ENCODE data around the gene GPR62. TPM values are rescaled to one million over a fixed set of nuclear protein-coding genes. Genes with fewer than 3 reads are reported as not detected.

GPR62 gene
- polyA plus RNA-seq, 1 donor, result 0.18 TPM

DNA sequence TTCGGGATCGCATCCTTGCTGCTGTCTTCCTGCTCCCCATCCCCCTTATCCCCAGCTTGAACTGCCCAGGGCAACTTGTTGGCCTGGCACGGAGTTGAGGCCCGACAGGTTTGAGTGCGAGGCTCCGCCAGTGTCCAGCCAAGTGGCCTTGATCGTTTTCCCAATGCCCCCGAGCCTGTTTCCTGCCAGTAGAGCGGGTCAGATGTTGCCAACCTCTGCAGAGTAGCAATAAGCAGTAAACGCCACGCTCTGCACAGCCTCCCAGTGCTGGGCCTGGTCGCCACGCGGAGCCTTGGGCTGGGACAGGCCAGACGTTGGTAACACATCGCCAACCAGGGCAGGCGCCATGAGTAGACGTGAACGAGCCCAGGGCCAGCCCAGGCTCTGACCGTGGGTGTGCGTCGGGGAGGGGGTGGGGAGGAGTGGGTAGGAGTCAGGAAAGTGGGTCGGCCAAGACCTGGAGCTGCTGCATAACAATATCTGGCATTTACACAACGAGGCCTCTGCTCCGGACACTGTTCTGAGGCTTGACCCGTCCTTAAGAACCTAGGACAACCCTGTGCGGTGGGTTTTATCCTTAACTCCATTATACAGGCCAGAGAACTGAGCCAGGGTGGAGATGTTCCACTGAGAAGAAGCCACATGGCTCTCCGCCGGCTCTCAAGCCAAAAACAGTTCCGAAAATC, 19.2 kb downstream of the GPR62 start:
- H3K9me3 ChIP-seq (ENCODE audit: control insufficient read depth, low read depth, low read length), result no peaks in the 10 kb centered on the region
- H3K4me1 ChIP-seq (ENCODE audit: control insufficient read depth, insufficient read depth, low read length), result peaks cover 14% of the 10 kb centered on the region
- peak overlapping the region; percentile 93 for H3K4me3 ChIP-seq (ENCODE audit: low read length)
- H3K36me3 ChIP-seq (ENCODE audit: control insufficient read depth, insufficient read depth, low read length), result peaks cover 3% of the 10 kb centered on the region
- no peaks in the 10 kb centered on the region for H3K27me3 ChIP-seq (ENCODE audit: control insufficient read depth, insufficient read depth, low read length)
- H3K27ac ChIP-seq (ENCODE audit: low read length), result peak overlapping the region; percentile 96
- no peak for DNase-seq
- WGBS (ENCODE audit: insufficient coverage, low lambda C conversion rate), result no CpG with 5 or more reads among the region's 30 CpGs

DNA sequence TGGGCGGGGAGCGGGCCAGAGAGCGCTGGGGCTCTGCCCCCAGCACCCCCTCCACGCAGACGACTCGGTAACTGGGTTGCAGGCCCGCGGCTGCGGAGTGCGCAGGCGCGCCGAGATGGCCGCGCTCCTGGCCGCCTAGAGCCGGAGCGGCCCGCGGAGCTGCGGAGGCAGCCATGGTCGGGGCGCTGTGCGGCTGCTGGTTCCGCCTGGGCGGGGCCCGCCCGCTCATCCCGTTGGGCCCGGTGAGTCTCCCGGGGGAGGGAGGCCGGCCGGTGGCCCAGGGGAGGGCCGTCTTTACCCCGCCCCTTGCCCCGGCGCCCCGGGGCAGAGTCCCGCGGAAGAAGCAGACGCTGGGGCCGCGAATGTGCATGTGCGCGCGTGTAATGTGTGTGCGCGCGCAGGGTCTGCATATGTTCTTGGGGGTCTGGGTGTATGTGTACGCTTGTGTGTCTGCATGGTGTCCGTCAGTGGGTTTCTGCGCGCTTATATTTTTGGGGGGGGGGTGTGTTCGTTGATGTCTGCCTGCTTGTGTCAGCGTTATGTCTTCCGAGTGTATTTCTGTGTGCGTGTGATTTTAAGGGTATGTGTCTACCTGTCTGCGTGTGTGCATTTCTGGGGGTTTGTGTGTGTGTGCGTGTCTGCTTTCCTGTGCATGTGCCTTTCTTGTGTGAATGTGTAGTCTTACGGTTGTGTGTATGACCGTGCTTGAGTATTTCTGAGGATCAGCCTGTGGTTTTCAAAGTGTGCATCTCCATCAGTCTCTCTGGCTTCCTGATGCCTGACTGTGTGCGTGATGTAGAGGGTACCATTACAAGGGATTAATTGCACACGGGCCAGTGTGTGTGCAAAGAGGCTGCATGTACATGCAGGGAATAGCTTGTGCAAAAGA, 20.0 kb downstream of the GPR62 start, which contains the start of gene ABHD14A:
TSS of gene ABHD14A (plus strand) at position 102 of the 889 bp plus-strand sequence. CDS start at position 174, 72 bp downstream.
- Histone ChIP-seq H3K4me3 (ENCODE audit: low read length) (peak within 1 kb of the TSS; percentile 93), H3K36me3 (ENCODE audit: control insufficient read depth, insufficient read depth, low read length) (peaks cover 4% of the 10 kb centered on the region), H3K27me3 (ENCODE audit: control insufficient read depth, insufficient read depth, low read length) (no peaks in the 10 kb centered on the region), H3K9me3 (ENCODE audit: control insufficient read depth, low read depth, low read length) (no peaks in the 10 kb centered on the region), H3K27ac (ENCODE audit: low read length) (peak within 1 kb of the TSS; percentile 96), H3K4me1 (ENCODE audit: control insufficient read depth, insufficient read depth, low read length) (peaks cover 14% of the 10 kb centered on the region)
- WGBS (ENCODE audit: insufficient coverage, low lambda C conversion rate), result no CpG with 5 or more reads among the region's 63 CpGs
- DNase-seq, result peak; percentile 89 to 94

DNA sequence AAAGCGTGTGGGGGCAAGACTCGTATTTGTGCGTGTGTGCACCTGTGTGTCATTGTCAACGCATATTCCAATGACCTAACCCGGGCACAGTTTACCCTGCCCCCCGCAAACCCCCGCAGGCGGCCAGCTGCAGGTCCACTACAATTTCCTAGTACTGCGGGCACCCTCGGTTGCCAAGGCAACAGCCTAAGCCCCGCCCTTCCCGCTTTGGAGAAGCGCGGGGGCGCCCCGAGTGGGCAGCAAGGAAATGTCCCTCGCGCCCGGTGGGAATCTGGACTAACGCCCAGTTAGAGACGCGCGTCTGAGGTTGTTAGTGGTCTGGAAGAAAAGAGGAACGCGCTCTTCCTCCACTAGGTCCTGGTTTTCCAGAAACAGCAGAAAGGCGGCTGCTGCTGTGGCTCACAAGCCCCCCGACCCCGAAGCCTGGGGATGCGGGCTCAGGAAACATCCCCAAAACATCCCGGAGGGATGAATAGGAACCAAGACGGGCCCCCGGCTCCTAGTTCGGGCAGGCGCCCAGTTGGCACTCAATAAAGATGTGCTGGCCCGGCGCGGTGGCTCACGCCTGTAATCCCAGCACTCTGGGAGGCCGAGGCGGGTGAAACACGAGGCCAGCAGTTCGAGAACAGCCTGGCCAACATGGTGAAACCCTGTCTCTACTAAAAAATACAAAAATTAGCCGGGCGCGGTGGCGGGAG, 20.8 kb downstream of the GPR62 start:
- no peaks in the 10 kb centered on the region for H3K9me3 ChIP-seq (ENCODE audit: control insufficient read depth, low read depth, low read length)
- DNase-seq, result peak; percentile 56 to 74
- no CpG with 5 or more reads among the region's 46 CpGs for WGBS (ENCODE audit: insufficient coverage, low lambda C conversion rate)
- peak overlapping the region; percentile 96 for H3K27ac ChIP-seq (ENCODE audit: low read length)
- H3K4me3 ChIP-seq (ENCODE audit: low read length), result peak overlapping the region; percentile 93
- H3K4me1 ChIP-seq (ENCODE audit: control insufficient read depth, insufficient read depth, low read length), result peaks cover 17% of the 10 kb centered on the region
- H3K27me3 ChIP-seq (ENCODE audit: control insufficient read depth, insufficient read depth, low read length), result no peaks in the 10 kb centered on the region
- H3K36me3 ChIP-seq (ENCODE audit: control insufficient read depth, insufficient read depth, low read length), result peaks cover 5% of the 10 kb centered on the region

DNA sequence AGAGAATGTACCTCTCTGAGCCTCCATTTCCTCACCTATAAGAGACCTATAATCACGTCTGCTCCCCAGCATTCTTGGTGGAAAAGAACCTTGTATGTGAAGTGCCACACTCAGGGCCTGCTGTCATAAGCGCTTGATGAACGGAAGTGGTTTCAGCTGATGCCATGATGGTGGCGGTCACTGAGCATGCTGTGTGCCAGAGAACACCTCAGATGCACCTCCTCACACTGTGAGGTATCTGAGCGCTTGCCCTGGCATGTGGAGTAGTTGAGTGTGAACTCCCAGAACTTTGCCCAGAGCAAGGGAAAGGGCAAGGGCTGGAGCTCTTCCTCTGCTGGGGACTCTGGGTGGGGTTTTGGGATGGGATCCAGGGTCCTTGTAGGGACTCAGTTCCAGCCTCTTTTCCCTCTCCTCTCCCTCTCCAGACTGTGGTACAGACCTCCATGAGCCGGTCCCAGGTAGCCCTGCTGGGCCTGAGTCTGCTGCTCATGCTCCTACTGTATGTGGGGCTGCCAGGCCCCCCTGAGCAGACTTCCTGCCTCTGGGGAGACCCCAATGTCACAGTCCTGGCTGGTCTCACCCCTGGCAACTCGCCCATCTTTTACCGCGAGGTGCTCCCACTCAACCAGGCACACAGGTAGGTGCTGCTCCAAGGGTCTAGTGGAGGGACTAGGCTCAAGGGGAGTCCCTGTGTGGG, 22.4 kb downstream of the GPR62 start:
- Histone ChIP-seq H3K4me1 (ENCODE audit: control insufficient read depth, insufficient read depth, low read length) (peaks cover 32% of the 10 kb centered on the region), H3K27ac (ENCODE audit: low read length) (no peak overlapping the region), H3K9me3 (ENCODE audit: control insufficient read depth, low read depth, low read length) (no peaks in the 10 kb centered on the region), H3K27me3 (ENCODE audit: control insufficient read depth, insufficient read depth, low read length) (no peaks in the 10 kb centered on the region), H3K36me3 (ENCODE audit: control insufficient read depth, insufficient read depth, low read length) (peaks cover 5% of the 10 kb centered on the region), H3K4me3 (ENCODE audit: low read length) (no peak overlapping the region)
- DNase-seq, result no peak
- WGBS (ENCODE audit: insufficient coverage, low lambda C conversion rate), result no CpG with 5 or more reads among the region's 9 CpGs

DNA sequence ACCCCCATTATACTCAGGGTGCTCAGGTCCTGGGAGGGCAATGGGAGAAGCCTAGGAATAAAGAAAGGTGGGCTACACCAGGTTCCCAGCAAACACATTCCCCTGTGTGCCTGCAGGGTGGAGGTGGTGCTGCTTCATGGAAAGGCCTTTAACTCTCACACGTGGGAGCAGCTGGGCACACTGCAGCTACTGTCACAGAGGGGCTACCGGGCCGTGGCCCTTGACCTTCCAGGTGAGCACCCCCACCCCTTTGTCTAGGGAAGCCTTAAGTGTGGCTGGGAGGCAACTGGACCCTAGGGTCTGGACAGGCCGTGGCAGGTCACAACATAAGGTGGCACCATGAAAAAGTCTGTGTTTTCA, 22.9 kb downstream of the GPR62 start:
- H3K36me3 ChIP-seq (ENCODE audit: control insufficient read depth, insufficient read depth, low read length), result peaks cover 5% of the 10 kb centered on the region
- H3K27me3 ChIP-seq (ENCODE audit: control insufficient read depth, insufficient read depth, low read length), result no peaks in the 10 kb centered on the region
- no peak for DNase-seq
- H3K4me1 ChIP-seq (ENCODE audit: control insufficient read depth, insufficient read depth, low read length), result peaks cover 35% of the 10 kb centered on the region
- H3K9me3 ChIP-seq (ENCODE audit: control insufficient read depth, low read depth, low read length), result no peaks in the 10 kb centered on the region
- H3K27ac ChIP-seq (ENCODE audit: low read length), result no peak overlapping the region
- no CpG with 5 or more reads among the region's 4 CpGs for WGBS (ENCODE audit: insufficient coverage, low lambda C conversion rate)
- no peak overlapping the region for H3K4me3 ChIP-seq (ENCODE audit: low read length)

DNA sequence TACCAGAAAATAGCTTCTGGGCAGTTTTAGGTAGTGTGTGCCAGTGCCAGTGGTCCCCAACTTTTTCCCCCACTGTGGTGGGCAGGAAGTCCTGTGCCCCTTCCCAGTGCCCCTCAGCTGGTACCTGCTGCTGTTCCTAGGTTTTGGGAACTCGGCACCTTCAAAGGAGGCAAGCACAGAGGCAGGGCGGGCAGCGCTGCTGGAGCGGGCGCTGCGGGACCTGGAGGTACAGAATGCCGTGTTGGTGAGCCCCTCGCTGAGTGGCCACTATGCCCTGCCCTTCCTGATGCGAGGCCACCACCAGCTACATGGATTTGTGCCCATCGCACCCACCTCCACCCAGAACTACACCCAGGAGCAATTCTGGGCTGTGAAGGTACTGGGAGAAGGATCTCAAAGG, 25.1 kb downstream of the GPR62 start:
- Histone ChIP-seq H3K36me3 (ENCODE audit: control insufficient read depth, insufficient read depth, low read length) (peaks cover 5% of the 10 kb centered on the region), H3K27me3 (ENCODE audit: control insufficient read depth, insufficient read depth, low read length) (no peaks in the 10 kb centered on the region), H3K4me3 (ENCODE audit: low read length) (no peak overlapping the region), H3K4me1 (ENCODE audit: control insufficient read depth, insufficient read depth, low read length) (peaks cover 44% of the 10 kb centered on the region), H3K9me3 (ENCODE audit: control insufficient read depth, low read depth, low read length) (no peaks in the 10 kb centered on the region), H3K27ac (ENCODE audit: low read length) (no peak overlapping the region)
- no CpG with 5 or more reads among the region's 10 CpGs for WGBS (ENCODE audit: insufficient coverage, low lambda C conversion rate)
- DNase-seq, result no peak

DNA sequence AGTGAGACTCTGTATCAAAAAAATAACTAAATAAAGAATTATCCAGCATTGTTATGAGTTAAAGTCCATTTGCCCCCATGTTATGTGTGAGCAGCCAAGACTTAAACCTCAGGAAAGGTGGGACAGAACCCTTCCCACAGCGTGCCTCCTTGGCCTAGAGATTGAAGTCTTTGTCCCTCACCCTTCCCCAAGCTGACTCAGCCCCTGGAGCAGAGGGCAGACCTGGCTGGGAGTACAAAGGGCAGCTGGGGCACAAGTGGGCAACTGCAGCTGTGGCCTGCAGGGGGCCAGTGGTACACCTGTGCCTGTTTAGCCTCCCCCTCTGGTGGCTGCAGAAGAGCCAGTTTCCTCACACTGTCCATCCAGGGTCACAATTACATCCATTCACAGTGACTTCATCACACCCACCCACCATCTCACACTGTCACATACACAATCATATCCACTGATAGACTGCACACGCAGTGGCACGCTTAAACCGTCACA, 27.2 kb downstream of the GPR62 start:
- H3K4me1 ChIP-seq (ENCODE audit: control insufficient read depth, insufficient read depth, low read length), result peaks cover 59% of the 10 kb centered on the region
- WGBS (ENCODE audit: insufficient coverage, low lambda C conversion rate), result no CpG with 5 or more reads among the region's 4 CpGs
- H3K27ac ChIP-seq (ENCODE audit: low read length), result peak overlapping the region; percentile 100

DNA sequence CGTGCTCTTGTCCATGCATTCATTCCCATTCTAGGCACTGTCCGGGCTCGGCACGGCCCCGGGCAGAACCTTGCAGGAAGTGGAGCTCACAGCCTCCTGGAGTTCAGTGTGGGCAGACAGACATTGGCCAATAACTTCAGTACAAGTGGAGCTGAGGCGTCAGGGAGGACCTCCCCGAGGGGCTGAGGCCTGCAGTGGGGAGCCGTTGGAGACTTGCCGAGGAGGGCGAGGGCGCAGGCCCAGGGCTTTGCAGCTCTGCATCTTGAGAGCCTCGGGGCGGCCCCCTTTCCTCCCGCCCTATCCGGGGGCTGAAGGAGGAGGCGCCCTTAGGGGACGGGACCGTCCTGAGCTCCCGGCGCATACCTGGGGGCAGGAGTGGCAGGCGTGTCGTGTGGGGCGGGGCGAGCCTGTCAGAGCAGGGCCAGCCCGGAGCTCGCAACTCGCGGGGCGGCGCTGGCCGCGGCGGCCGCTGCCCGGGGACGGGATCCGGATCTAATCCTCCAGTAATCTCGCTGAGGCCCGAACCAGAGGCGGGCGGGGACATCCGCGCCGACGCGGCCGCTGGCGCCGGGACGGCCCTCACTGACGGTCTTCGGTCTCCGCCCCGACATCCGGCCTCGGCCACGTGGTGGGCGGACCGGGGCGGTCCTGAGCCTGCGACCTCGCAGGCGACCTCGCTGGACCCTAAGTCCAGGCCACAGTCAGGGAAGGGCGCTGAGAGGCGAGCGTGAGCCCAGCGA, 27.8 kb downstream of the GPR62 start, which contains the start of gene ACY1:
TSS of gene ACY1 (plus strand) at position 698 of the 740 bp plus-strand sequence. CDS start 530 bp downstream, outside the sequence.
- no peaks in the 10 kb centered on the region for H3K27me3 ChIP-seq (ENCODE audit: control insufficient read depth, insufficient read depth, low read length)
- no peaks in the 10 kb centered on the region for H3K9me3 ChIP-seq (ENCODE audit: control insufficient read depth, low read depth, low read length)
- H3K4me3 ChIP-seq (ENCODE audit: low read length), result peak within 1 kb of the TSS; percentile 74
- H3K36me3 ChIP-seq (ENCODE audit: control insufficient read depth, insufficient read depth, low read length), result peaks cover 9% of the 10 kb centered on the region
- no CpG with 5 or more reads among the region's 68 CpGs for WGBS (ENCODE audit: insufficient coverage, low lambda C conversion rate)
- H3K27ac ChIP-seq (ENCODE audit: low read length), result peak within 1 kb of the TSS; percentile 100
- H3K4me1 ChIP-seq (ENCODE audit: control insufficient read depth, insufficient read depth, low read length), result peaks cover 62% of the 10 kb centered on the region
- DNase-seq, result peak; percentile 95 to 98

More for the DNA sequence above, 27.2 kb downstream of the GPR62 start:
- Histone ChIP-seq H3K4me3 (ENCODE audit: low read length) (peak overlapping the region; percentile 74), H3K27me3 (ENCODE audit: control insufficient read depth, insufficient read depth, low read length) (no peaks in the 10 kb centered on the region), H3K36me3 (ENCODE audit: control insufficient read depth, insufficient read depth, low read length) (peaks cover 9% of the 10 kb centered on the region), H3K9me3 (ENCODE audit: control insufficient read depth, low read depth, low read length) (no peaks in the 10 kb centered on the region)
- peak; percentile 95 to 98 for DNase-seq

DNA sequence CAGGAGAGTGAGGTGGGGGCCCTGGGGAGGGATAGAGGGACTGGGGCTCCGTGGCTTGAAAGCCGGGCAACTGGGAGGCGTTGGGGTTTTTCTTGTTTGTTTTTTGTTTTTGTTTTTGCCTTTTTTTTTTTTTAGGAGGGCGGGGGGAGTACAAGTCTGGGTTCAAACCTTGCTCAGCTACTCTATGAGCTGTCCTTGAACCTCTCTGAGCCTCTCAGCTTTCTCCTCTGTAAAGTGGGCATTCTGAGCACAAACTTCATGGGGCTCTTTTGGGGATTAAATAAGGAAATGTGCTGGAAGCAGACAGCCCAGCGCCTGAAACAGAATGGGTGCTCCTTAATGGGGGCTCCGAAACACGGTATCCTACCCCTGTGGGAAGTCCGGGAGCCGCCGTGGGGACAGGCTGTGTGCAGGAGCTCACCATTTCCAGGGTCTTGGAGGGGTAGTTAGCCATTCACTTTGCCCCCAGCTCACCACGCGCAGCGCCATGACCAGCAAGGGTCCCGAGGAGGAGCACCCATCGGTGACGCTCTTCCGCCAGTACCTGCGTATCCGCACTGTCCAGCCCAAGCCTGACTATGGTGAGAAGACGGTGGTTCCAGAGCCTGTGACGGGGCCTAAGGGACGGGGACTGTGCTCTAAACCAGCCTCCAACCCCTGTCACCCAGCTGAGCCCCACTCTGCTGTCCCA, 28.5 kb downstream of the GPR62 start:
- Histone ChIP-seq H3K9me3 (ENCODE audit: control insufficient read depth, low read depth, low read length) (no peaks in the 10 kb centered on the region), H3K4me1 (ENCODE audit: control insufficient read depth, insufficient read depth, low read length) (peaks cover 62% of the 10 kb centered on the region), H3K27me3 (ENCODE audit: control insufficient read depth, insufficient read depth, low read length) (no peaks in the 10 kb centered on the region), H3K36me3 (ENCODE audit: control insufficient read depth, insufficient read depth, low read length) (peaks cover 13% of the 10 kb centered on the region), H3K4me3 (ENCODE audit: low read length) (peak overlapping the region; percentile 74), H3K27ac (ENCODE audit: low read length) (peak overlapping the region; percentile 100)
- DNase-seq, result no peak
- WGBS (ENCODE audit: insufficient coverage, low lambda C conversion rate), result no CpG with 5 or more reads among the region's 22 CpGs
